Ovary (tissue), 9 donors: ENCODE measurements around the gene PIGH. TPM values are rescaled to one million over a fixed set of nuclear protein-coding genes. Genes with fewer than 3 reads are reported as not detected.

Source experiments
- DNase-seq, 5 donors: peaks; one replicate each; pipeline ENCODE4 v3.0.0-alpha.2; 2019 to 2020
- H3K27ac ChIP-seq, 2 donors: fragments of 200-600 bp; one replicate each; pipeline versions ENCODE4 v1.5.1 to v1.8.0; 2019 to 2022
- H3K27me3 ChIP-seq: fragments of 200-600 bp; one replicate; pipeline ENCODE4 v1.8.0; 2022
- H3K36me3 ChIP-seq: fragments of 200-600 bp; sonication (generic); one replicate; pipeline ENCODE4 v1.5.1; 2019
- H3K4me1 ChIP-seq: one replicate; pipeline ENCODE4 v1.8.1; 2013; ENCODE audit warnings: mild to moderate bottlenecking, moderate library complexity; ENCODE audit not compliant: insufficient read depth
- H3K4me3 ChIP-seq: fragments of 200-600 bp; sonication (generic); one replicate; pipeline ENCODE4 v1.5.1; 2017
- H3K9me3 ChIP-seq, 2 donors: fragments of 200-600 bp in 1 of 2; sonication (generic) in 1 of 2; one replicate each; pipeline versions ENCODE4 v1.5.1 to v1.8.1; 2013 to 2019; ENCODE audit warnings: mild to moderate bottlenecking in 1 of 2, moderate library complexity in 1 of 2
- EP300 ChIP-seq: sonication (generic); formaldehyde crosslinking; IDR thresholded peaks from one replicate; pipeline ENCODE4 v1.6.1; 2017; ENCODE audit warnings: antibody characterized with exemption
- POLR2A ChIP-seq: fragments of 450-650 bp; IDR thresholded peaks from one replicate; pipeline ENCODE4 v1.6.1; 2017; ENCODE audit warnings: antibody characterized with exemption, mild to moderate bottlenecking, moderate library complexity
- WGBS, 3 donors: extraction: QIAGEN DNeasy Blood & Tissue Kit in 1 of 3; methylation state at CpG; one replicate each; pipeline versions ENCODE4 v1.1.5 to v1.1.7; 2013 to 2017; 5-methylcytosine and 5-hydroxymethylcytosine counted together
- intact Hi-C, 4 donors: fragments of 100-400 bp; cut with DNase I; formaldehyde crosslinking; loops; one replicate each; pipeline versions ENCODE4 v1.11.0 to v1.15.1; 2022 to 2023
- polyA plus RNA-seq, 2 donors: library from polyadenylated mRNA; stranded (reverse); fragments of 200-250 nt in 1 of 2; fragments of 350-450 nt in 1 of 2; fragmentation: Illumina TruSeq in 1 of 2; extraction: RNeasy Lipid Tissue Mini Kit (QIAGEN cat#74804) in 1 of 2; gene quantifications; one replicate each; pipeline ENCODE4 v1.2.3, GENCODE V29; 2013 to 2014
- total RNA-seq, 7 donors: library from RNA; depleted of rRNA in 2 of 7; stranded (reverse); fragments of >200 nt in 2 of 7; fragmentation: NEBNext Ultra II Directional in 3 of 7; extraction: Animal tissue kit (Norgen Biotek cat#: 25700) in 3 of 7; gene quantifications; one replicate each; pipeline versions ENCODE4 v1.1.0 to v1.2.4, GENCODE V29; 2016 to 2023
- TF ChIP-seq, protein P1 (sequence below), 3 donors: fragments of 450-650 bp in 2 of 3; fragments of 200-600 bp in 1 of 3; IDR thresholded peaks; one replicate each; pipeline versions ENCODE4 v1.5.1 to v1.8.0; 2016 to 2022; ENCODE audit warnings: antibody characterized with exemption in 3 of 3, mild to moderate bottlenecking in 1 of 3
- donor health status: DM: no; HTN: no; CAD: no; lungs with moderate emphysema.
- donor health status: DM: no; HTN: no; CAD: no.
- donor health status: Bipolar disorder and iron deficiency.
- donor health status: DM: yes; HTN: yes; CAD: no.
- donor health status: DM: no; HTN: no; CAD: no.
- donor health status: DM: yes; HTN: yes; CAD: no.

PIGH gene
- total and polyA plus RNA-seq, 9 donors, result 21.9 to 35.2 (median 30.2) TPM

DNA sequence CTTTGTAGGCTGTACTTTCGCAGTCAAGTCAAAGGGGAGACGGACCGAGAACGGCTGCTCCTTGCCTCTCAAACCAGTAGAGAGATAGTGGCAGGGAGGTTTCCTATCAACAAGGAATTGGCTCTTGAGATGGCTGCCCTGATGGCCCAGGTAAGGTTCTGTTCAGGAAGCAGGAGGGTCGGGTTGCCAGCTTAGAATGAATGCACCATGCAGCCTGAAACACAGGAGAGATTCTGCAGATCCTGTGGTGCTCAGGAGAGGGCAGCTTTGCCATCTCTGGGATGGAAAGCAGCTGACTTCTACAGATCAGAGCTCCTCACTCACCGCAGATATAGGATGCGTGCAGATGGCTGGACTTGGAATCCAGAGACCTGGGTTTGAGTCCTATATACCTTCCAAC lies 18.0 kb downstream of the PIGH start:
- 69 to 83% (median 82%) methylated on average over 7 of the region's 7 CpGs for WGBS, 3 donors

DNA sequence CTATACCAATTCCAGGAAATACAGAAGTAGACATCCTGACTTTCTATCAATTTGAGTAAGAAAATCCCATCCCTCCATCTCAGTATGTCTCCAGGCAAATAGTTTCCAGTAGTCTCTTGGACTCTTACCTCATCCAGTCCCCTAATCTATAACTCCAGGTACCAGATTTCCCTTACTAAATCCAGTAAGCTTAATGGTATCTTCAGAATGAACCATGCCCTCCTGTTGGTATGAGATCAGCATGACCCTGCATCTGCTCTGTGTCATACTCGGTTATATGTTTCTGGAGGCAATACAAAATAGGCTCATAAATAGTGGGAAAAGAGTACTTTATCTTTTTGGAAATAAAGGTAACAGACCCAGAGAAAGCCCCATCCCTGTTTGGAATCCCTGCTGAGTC lies 18.4 kb downstream of the PIGH start:
- WGBS, 3 donors, result 69 to 79% (median 76%) methylated on average over 1 of the region's 1 CpG
- TF ChIP-seq EP300, result no peak
- no peak for TF ChIP-seq POLR2A
- TF ChIP-seq, protein P1, sequence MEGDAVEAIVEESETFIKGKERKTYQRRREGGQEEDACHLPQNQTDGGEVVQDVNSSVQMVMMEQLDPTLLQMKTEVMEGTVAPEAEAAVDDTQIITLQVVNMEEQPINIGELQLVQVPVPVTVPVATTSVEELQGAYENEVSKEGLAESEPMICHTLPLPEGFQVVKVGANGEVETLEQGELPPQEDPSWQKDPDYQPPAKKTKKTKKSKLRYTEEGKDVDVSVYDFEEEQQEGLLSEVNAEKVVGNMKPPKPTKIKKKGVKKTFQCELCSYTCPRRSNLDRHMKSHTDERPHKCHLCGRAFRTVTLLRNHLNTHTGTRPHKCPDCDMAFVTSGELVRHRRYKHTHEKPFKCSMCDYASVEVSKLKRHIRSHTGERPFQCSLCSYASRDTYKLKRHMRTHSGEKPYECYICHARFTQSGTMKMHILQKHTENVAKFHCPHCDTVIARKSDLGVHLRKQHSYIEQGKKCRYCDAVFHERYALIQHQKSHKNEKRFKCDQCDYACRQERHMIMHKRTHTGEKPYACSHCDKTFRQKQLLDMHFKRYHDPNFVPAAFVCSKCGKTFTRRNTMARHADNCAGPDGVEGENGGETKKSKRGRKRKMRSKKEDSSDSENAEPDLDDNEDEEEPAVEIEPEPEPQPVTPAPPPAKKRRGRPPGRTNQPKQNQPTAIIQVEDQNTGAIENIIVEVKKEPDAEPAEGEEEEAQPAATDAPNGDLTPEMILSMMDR (IDR thresholded peaks at IDR 0.05), result no peak
- intact Hi-C loops, result loop anchor here in 2 of 4 donors (5.0 to 10.0 kb wide), 2 partner anchors 123 to 126 kb away; partner anchors contain the start of gene RDH12 (in 1 of the 2)
- Histone ChIP-seq H3K9me3 (no peaks in the 10 kb centered on the region), H3K36me3 (no peaks in the 10 kb centered on the region), H3K4me1 (no peaks in the 10 kb centered on the region), H3K27me3 (no peaks in the 10 kb centered on the region), H3K4me3 (no peak overlapping the region), H3K27ac (no peak overlapping the region)
- no peak for DNase-seq

More for the DNA sequence above, 18.0 kb downstream of the PIGH start:
- DNase-seq, result no peak
- no peak for TF ChIP-seq EP300
- no peak for TF ChIP-seq POLR2A
- TF ChIP-seq, protein P1 (IDR thresholded peaks at IDR 0.05), result no peak
- no peaks in the 10 kb centered on the region for H3K4me1 ChIP-seq
- H3K9me3 ChIP-seq, result no peaks in the 10 kb centered on the region
- no peaks in the 10 kb centered on the region for H3K36me3 ChIP-seq
- H3K4me3 ChIP-seq, result no peak overlapping the region
- H3K27ac ChIP-seq, result no peak overlapping the region
- intact Hi-C loops, result loop anchor here in 2 of 4 donors (5.0 to 10.0 kb wide), 2 partner anchors 123 to 125 kb away; partner anchors contain the start of gene RDH12 (in 1 of the 2)
- no peaks in the 10 kb centered on the region for H3K27me3 ChIP-seq

DNA sequence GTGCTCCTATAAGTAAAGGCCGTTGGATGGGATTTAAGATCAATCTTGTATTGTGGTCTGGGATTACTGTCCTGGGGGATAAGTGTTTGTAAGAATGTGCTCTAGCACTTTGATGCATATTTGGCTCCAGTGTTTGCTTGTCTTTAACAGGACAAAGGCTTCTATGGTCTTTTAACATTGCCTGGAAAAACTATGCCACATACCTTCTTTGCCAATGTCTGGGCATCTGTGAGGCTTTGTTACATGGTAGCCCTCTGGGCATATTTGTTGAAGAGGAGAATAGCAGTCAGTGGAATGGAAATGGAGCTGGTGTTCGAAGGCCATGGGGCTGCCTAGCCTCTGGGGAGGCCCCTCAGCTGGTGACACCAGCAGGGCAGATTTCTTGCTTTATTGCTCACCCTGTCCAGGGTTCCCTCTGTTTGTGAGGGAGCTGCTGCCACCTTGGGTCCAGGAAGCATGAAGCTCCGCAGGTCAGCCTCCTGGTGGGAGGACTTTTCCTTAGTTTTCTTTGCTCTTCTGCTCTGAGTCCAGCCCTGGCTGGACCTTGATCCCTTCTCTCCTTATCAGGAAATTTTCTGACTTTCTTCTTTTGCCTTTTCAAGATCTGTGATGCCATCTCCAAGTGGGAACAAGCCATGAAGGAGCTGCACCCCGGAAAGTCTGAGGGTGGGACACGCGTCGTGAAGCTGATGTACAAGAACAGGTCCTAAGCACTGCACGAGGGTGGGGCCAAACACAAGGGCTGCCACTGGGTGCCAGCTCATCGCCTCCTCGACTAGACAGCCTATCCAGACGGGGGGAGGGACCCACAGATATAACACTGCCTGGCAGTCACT lies 19.5 kb downstream of the PIGH start:
- Histone ChIP-seq H3K36me3 (no peaks in the 10 kb centered on the region), H3K9me3 (no peaks in the 10 kb centered on the region), H3K27ac (no peak overlapping the region), H3K27me3 (no peaks in the 10 kb centered on the region), H3K4me3 (no peak overlapping the region), H3K4me1 (no peaks in the 10 kb centered on the region)
- 86 to 87% (median 86%) methylated on average over 11 of the region's 11 CpGs for WGBS, 3 donors
- intact Hi-C loops, result loop anchor here in 2 of 4 donors (5.0 to 10.0 kb wide), 2 partner anchors 124 to 127 kb away; partner anchors contain the start of gene RDH12 (in 1 of the 2)
- no peak for TF ChIP-seq EP300
- no peak for TF ChIP-seq POLR2A
- TF ChIP-seq, protein P1 (IDR thresholded peaks at IDR 0.05), result no peak
- no peak for DNase-seq

DNA sequence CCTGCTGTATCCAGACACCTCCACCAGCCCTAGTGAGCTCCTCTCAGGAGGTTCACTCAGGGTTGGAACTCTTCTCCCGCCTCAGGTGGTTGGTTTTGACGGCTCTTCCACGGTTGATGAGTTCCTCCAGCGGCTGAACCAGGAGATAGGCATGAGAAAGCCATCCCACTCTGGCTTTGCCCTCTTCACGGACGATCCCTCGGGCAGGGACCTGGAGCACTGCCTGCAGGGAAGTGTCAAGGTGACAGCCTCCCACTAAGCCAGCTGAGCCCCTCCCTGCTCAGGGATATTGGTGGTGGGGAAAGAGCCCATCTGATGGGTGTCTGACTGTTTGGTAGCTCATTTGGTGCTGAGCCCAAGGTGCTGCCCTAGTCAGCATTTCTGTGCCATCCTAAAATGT lies 20.4 kb downstream of the PIGH start:
- Histone ChIP-seq H3K27ac (no peak overlapping the region), H3K4me1 (no peaks in the 10 kb centered on the region), H3K4me3 (no peak overlapping the region), H3K36me3 (no peaks in the 10 kb centered on the region), H3K9me3 (no peaks in the 10 kb centered on the region), H3K27me3 (no peaks in the 10 kb centered on the region)
- intact Hi-C loops, result loop anchor here in 3 of 4 donors (5.0 to 10.0 kb wide), 3 partner anchors 125 to 155 kb away; partner anchors contain the start of gene RDH12 (in 2 of the 3)
- no peak for DNase-seq
- TF ChIP-seq POLR2A (no peak), EP300 (no peak)
- WGBS, 3 donors, result 83 to 90% (median 85%) methylated on average over 7 of the region's 7 CpGs
